ENCODE measurements around the gene ZNF616. TPM values are rescaled to one million over a fixed set of nuclear protein-coding genes. Genes with fewer than 3 reads are reported as not detected.

The ZNF616 gene
- total and polyA plus RNA-seq, 2 experiments from 2014 or later: 13.3 to 28.3 TPM

DNA sequence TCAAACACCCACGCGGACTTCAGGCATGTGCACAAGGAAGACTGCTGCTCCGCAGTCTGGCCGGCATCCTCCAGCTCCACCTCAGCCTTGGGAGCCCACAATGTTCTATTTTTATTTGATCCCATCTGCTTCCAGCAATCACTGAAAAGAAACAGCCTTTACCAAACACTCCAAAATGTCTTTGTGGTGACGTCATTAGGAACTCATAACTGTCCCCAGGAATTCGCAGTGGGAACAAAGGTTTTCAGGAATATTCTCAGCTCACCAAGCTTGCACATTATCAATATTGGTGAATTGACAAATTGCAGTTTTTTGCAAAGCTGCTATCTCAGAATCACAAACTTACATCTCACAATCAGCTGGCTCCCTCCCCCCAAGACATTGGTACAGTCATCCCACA, 29.0 kb downstream of the ZNF616 start:
- Mint-ChIP-seq H3K27me3 (ENCODE audit: insufficient read depth, low read depth, poor library complexity) (peaks cover 6% of the 10 kb centered on the region), H3K4me3 (no peak overlapping the region), H3K9me3 (peaks cover 97% of the 10 kb centered on the region), H3K36me3 (ENCODE audit: low read depth) (peaks cover 72% of the 10 kb centered on the region), H3K27ac (no peak overlapping the region), H3K4me1 (no peaks in the 10 kb centered on the region)
- Histone ChIP-seq H3K79me2 (replicated peaks; ENCODE audit: insufficient read depth) (no peaks in the 10 kb centered on the region), H3K4me1 (ENCODE audit: insufficient read depth) (no peaks in the 10 kb centered on the region), H3K4me2 (no peak overlapping the region), H4K20me1 (replicated peaks; ENCODE audit: insufficient read depth) (no peaks in the 10 kb centered on the region), H3K36me3 (ENCODE audit: insufficient read depth) (peaks cover 35% of the 10 kb centered on the region), H3K27me3 (ENCODE audit: insufficient read depth) (no peaks in the 10 kb centered on the region), H3K4me3 (no peak overlapping the region), H3K27ac (ENCODE audit: low read depth) (no peak overlapping the region), H3K9me2 (ENCODE audit: insufficient read depth) (no peaks in the 10 kb centered on the region), H2AFZ (no peak overlapping the region), H3F3A (replicated peaks; ENCODE audit: low read depth) (0 out of 2 replicates have a peak, but pooled peaks cover 6% of the 10 kb centered on the region)
- no peak for DNase-seq (ENCODE audit: low spot score)
- ATAC-seq: no peak
- TF ChIP-seq JUNB (IDR thresholded peaks at IDR 0.05; ENCODE audit: unreplicated experiment) (no peak), CREB1 (CRISPR knock-in tag; IDR thresholded peaks at IDR 0.05; ENCODE audit: low read depth) (no peak), POLR2AphosphoS5 (IDR thresholded peaks at IDR 0.05; ENCODE audit: low read depth) (no peak), ZNF114 (CRISPR knock-in tag; IDR thresholded peaks at IDR 0.05) (no peak), NANOG (IDR thresholded peaks at IDR 0.05; ENCODE audit: borderline replicate concordance) (no peak), ETS1 (IDR thresholded peaks at IDR 0.05) (no peak), CTCF (conservative IDR thresholded peaks at IDR 0.05; ENCODE audit: low read depth in 2 of 2) (no peak), EZH2phosphoT487 (IDR thresholded peaks at IDR 0.05; ENCODE audit: unreplicated experiment) (no peak), EZH2 (IDR thresholded peaks at IDR 0.05; ENCODE audit: low read depth, unreplicated experiment) (no peak), ZNF462 (CRISPR knock-in tag; IDR thresholded peaks at IDR 0.05) (no peak), STAT1 (IDR thresholded peaks at IDR 0.05; ENCODE audit: unreplicated experiment) (no peak)
- TF ChIP-seq, protein P1, sequence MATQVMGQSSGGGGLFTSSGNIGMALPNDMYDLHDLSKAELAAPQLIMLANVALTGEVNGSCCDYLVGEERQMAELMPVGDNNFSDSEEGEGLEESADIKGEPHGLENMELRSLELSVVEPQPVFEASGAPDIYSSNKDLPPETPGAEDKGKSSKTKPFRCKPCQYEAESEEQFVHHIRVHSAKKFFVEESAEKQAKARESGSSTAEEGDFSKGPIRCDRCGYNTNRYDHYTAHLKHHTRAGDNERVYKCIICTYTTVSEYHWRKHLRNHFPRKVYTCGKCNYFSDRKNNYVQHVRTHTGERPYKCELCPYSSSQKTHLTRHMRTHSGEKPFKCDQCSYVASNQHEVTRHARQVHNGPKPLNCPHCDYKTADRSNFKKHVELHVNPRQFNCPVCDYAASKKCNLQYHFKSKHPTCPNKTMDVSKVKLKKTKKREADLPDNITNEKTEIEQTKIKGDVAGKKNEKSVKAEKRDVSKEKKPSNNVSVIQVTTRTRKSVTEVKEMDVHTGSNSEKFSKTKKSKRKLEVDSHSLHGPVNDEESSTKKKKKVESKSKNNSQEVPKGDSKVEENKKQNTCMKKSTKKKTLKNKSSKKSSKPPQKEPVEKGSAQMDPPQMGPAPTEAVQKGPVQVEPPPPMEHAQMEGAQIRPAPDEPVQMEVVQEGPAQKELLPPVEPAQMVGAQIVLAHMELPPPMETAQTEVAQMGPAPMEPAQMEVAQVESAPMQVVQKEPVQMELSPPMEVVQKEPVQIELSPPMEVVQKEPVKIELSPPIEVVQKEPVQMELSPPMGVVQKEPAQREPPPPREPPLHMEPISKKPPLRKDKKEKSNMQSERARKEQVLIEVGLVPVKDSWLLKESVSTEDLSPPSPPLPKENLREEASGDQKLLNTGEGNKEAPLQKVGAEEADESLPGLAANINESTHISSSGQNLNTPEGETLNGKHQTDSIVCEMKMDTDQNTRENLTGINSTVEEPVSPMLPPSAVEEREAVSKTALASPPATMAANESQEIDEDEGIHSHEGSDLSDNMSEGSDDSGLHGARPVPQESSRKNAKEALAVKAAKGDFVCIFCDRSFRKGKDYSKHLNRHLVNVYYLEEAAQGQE (IDR thresholded peaks at IDR 0.05; ENCODE audit: unreplicated experiment): no peak
